ENCODE data around the gene PEBP1.
"Not testable (repeated sequence)": the region's sequence is repeated elsewhere in the genome, so short reads cannot be mapped to it uniquely, and the experiment has no call there.

PEBP1 gene

DNA sequence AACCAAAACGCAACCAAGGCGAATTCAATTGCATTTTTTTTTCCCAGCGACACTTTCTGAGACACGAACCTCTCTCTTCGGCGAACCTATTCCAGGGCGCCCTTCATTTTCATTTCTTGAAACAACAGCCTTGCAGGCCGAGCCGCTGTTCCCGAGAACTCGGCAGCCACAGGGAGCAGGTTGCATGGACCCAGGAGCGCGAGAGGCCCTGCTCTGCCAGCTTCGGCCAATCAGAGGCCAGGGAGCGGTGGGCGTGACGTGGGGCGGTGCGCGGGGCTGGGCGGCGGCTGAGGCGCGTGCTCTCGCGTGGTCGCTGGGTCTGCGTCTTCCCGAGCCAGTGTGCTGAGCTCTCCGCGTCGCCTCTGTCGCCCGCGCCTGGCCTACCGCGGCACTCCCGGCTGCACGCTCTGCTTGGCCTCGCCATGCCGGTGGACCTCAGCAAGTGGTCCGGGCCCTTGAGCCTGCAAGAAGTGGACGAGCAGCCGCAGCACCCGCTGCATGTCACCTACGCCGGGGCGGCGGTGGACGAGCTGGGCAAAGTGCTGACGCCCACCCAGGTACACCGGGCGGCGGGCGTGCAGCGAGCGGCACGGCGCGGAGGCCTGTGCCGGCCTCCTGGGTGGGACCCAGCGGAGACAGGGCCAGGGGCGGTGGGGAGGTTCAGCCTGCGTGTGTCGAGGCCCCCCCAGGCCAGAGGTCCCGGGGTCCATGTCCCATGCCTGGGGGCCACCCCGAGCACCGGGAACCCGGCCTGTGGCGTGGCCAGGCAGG lies at the start of gene PEBP1:
TSS of gene PEBP1 (plus strand) at position 337 of the 771 bp plus-strand sequence. CDS start at position 423, 86 bp downstream.
- peak; percentile 93 for DNase-seq

DNA sequence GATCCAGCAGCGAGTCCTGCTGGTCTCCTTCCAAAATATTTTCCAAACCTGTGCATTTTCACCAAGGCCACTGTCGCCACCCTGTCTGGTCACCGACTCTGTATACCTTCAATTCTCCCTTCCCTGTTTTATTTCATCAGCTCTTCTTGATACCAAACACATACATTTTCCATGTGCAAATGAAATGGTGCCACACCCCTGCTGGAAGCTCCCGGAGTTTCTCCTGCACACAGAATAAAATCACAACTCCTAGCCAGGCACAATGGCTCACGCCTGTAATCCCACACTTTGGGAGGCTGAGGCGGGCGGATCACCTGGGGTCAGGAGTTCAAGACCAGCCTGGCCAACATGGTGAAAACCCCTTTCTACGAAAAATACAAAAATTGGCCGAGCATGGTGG lies 46.1 kb upstream of the PEBP1 start:
- no peak for DNase-seq

DNA sequence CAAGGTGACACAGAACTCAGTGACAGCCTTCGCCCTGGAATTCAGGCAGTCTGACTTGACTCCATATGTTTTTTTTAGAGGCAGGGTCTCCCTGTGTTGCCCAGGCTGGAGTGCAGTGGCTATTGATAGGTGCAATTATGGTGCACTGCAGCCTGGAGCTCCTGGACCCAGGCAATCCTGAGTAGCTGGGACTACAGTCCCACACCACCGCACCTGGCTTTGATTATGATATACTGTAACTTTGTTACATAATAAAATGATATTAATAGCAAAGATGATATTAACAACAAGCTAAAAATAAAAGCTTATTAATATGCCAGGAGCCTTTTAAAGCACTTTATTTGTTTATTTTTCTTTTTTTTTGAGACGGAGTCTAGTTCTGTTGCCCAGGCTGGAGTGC lies 41.9 kb upstream of the PEBP1 start:
- DNase-seq = no peak

DNA sequence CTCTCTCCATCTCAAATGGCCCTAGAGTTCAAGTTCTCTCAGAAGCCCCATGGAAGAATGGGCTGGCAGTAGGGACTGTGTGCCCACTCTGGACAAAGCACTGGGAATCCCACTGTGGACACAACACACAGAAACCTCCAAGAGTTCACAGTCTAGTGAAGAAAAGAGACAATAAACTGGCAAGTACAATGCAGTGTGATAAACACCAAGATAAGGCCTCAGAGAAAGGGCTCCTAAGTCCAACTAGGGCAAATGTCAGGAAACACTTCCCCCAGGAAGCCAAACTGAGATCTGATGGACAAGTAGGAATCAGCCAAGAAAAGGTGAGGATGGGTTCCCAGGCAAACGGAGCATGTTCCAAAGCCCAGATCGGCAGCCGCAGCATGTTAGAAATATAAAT lies 37.5 kb upstream of the PEBP1 start:
- DNase-seq = no peak

DNA sequence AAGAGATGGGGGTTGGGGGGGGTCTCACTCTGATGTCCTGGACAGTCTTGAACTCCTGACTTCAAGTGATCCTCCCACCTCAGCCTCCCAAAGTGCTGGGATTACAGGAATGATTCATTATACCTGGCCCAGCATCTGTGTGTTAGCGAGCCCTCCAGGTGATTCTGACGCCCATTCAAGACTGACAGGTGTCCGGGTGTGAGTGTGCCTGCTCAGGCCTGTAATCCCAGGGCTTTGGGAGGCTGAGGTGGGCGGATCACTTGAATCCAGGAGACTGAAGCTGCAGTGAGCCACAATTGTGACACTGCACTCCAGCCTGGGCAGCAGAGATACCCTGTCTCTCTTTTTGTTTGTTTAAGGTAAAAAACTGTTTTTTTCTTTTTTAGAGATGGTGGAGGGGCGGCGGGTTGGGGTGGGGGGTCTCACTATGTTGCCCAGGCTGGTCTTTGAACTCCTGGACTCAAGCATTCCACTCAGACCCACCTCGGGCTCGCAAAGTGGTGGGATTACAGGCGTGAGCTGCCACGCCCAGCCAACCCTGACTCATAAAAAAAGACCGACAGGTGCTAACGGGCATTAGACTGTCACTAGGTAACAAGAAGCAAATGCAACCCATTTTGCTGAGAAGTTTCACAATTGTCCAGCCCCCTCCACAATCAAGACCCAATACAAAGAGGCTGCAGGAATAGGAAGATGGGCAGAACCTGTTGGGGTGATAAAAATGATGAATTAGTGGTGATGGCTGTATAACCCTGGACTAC lies 36.8 kb upstream of the PEBP1 start:
- DNase-seq = no peak

DNA sequence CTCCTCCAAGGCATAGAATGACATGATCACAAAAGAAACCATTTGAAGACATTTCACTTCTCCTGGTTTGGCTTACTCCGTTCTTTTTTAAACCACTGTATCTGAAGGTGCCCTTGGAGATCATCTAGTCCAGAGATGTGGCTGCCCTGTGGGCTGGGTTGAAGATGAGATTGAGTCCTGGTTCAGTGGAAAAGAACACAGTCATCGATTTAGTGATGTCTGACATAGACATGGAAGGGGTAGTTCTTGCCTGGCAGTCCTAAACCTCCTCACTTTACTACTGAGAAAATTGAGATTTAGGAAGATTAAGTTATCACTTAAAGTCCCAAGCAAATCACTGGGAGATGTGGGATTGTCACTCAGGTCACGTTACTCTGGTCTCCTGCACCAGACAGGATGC lies 34.9 kb upstream of the PEBP1 start:
- DNase-seq = no peak

DNA sequence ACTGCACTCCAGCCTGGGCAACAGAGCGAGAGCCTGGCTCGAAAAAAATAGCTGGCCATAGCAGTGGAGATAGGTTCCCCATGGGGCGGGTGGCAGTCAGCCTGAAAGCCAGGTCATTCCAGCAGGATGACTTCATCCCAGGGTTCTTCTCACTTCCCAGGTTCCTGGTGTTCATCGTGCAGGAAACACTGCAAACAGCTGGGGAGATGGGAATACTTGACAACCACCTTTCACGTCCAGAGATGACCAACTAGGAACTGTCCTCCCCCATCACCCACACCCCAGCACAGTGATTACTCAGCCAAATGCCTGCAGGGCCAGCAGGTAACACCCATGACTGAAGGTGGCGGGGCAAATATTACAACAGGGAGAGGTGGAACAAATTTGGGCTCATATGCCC lies 33.9 kb upstream of the PEBP1 start:
- DNase-seq = no peak

DNA sequence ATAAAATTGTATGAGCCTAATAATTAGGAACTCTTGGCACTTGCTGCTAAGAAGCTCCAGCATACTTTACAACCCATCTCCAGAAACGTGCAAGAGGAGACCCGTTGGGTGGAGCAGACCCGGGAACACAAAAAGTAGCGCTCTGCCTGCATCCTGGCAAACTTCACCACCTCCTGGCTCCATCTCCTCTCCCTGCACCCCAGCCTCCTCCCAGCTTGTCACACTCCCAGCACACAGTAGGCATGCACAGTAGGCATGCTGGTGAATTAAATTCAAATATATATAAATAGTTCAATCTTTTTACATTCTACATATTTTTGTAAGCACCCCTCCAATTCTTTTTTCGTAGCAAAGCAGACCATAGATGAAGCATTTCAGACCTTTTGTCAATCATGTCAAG lies 33.3 kb upstream of the PEBP1 start:
- DNase-seq = no peak

DNA sequence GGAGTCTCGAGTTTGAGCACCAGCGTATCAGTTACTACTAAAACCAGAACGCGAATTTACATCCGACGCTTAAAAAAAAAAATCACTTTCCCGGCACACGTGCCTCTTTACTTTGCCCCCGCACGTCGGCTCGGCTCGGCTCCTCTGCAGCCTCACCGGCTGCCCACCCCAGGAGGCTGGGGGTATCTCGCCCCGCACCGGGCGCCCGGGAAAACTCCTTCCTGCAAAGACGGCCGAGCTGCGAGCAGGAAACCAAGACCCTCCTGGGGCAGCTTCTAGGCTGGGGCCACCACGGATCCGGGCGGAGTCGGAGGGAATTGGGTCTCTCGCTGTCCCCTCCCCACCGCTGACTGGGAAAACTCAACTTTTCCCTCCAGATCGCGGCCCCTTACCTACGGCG lies 32.7 kb upstream of the PEBP1 start:
- peak; percentile 26 for DNase-seq

DNA sequence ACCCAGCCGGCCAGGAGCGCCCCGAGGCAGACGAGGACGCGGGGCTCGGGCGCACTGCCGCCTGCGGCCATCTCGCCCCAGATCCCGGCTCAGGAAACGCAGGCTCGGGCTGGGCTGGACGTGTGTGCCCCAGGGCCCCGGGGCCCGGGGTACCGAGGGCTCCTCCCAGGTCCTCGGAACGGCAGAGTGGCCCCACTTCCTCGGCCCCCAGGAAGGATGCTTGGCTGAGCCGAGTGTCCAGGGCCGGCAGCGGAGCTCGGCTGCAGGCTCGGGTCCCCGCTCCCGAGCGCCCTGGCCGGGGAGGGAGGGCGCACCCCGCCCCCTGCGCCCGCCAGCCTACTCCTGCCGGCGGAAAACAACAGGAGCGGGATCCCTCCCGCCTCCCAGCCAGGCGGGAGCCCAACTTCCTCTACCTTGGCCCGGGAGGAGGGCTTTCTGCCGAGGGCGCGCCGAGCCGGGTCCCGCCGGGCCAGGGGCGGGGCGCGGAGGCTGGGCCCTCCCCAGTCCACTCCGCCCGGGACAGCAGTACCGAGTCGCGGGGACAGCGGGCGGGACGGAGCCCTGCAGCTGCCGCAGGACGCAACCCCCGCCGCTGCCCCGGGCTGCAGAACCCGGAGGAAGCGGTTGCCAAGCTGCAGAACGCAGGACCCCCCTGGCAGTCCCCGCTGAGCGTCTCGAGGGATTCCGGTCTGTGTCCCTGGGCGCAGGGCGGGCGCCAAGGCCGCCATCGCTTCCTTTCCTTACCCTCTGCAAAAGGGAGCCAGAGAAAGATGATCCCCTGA lies 32.1 kb upstream of the PEBP1 start, which contains the start of gene VSIG10:
TSS of gene VSIG10 (minus strand) at position 411 of the 782 bp plus-strand sequence. CDS start at position 71, 340 bp downstream.
- peak; percentile 24 for DNase-seq

DNA sequence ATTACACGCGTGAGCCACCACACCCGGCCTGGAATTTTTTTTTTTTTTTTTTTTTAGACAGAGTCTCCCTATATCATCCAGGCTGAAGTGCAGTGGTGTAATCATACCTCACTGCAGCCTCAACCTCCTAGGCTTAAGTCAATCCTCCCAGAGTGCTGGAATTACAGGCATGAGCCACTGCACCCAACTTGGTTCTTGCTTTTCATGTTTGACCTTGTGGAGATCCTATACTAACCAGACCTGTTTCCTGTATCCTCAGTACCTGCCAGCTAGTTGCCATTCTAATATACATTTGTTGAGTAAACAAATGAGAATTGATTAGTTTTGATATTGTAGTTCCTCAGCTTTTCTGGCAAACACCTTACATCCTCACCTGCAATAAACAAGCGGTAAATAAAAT lies 28.9 kb upstream of the PEBP1 start:
- no peak for DNase-seq

DNA sequence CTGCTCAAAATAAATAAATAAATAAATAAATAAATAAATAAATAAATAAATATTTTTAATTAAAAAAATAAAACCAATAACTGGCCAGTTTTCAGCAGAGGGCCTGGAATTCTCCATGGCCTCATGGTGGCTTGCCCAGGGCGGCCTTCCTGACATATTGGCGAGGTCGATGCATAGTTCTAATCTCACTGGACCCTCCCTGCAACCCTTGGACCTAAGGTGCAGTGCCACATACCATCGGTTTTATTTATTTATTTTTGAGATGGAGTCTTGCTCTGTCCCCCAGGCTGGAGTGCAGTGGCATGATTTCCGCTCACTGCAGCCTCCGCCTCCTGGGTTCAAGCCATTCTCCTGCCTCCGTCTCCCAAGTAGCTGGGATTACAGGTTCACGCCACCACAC lies 28.2 kb upstream of the PEBP1 start:
- no peak for DNase-seq

DNA sequence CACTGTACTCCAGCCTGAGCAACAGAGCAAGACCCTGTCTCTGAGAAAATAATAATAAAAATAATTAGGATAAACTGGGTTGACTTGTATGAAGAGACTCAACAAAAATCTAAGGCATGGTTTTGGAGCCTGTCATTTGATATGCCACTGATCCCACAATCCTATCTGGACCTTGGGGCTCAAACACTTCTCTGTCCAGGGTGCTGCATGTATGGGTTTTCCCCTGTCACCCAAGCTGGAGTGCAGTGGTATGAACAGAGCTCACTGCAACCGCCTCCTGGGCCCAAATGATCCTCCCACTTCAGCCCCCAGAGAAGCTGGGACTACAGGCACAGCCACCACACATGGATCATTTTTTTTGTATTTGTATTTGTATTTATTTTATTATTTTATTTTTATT lies 26.8 kb upstream of the PEBP1 start:
- no peak for DNase-seq

DNA sequence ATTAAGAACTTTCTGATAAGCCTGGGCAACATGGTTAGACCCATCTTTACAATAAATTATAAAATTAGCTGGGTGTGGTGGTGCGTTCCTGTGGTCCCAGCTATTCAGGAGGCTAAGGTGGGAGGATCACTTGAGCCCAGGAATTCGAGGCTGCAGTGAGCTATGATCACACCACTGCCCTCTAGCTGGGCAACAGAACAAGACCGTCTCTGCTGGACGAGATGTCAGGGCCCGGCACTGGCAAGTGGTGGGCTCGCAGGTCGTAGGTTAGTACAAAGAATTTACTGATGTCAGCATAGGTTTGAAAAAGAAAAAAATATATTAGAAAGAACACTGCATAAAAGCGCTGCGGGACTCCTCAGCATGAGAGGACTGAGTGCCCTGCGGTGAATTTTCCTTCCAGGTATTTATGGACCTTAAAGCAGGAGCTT lies 16.5 kb upstream of the PEBP1 start:
- DNase-seq = no peak

DNA sequence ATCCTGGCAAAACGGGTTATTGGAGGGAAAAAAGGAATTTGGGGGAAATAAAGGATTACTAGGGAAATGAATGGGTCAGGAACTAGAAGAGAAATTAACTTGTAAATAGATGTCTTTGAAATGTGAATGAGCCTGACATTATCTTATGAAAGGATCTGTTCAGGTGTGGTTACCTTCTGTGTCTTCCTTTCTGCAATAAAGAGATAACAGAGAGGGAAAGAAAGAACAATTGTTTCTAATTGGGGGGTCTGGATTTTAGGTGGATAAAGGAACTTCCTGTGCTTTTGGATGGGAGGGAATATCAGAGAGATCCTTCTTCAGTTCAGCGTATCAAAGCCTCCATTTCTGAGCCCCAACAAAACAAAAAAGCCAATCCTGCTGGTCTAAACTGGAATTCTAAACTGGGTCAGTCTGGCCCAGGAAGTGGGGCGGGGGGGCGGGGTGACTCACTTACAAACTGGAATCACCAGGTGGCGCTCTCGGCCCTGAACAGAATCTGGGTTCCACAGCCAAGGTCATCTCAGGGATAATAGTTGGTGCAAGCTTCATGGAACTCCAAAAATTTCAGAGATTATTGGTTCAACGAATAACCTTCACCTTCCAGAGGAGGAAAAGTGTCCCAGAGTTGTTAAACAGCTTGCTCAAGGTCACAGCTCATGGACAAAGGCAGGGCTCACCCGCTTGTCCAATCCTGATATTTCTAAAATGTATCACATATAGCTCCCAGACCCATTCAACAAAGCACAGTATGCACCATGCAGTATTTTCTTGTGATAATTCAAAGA lies 15.2 kb upstream of the PEBP1 start:
- peak; percentile 90 for DNase-seq

DNA sequence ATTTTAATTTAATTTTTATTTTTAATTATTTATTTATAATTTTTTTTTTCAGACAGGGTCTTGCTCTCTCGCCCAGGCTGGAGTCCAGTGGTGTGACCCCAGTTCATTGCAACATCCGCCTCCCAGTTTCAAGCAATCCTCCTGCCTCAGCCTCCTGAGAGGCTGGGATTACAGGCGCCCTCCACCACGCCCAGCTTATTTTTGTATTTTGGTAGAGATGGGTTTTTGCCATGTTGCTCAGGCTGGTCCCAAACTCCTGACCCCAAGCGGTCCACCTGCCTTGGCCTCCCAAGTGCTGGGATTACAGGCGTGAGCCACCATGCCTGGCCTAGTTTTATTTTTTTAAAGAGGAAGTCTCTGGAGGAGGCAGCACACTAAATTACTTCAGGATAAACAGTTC lies 13.7 kb upstream of the PEBP1 start:
- no peak for DNase-seq

DNA sequence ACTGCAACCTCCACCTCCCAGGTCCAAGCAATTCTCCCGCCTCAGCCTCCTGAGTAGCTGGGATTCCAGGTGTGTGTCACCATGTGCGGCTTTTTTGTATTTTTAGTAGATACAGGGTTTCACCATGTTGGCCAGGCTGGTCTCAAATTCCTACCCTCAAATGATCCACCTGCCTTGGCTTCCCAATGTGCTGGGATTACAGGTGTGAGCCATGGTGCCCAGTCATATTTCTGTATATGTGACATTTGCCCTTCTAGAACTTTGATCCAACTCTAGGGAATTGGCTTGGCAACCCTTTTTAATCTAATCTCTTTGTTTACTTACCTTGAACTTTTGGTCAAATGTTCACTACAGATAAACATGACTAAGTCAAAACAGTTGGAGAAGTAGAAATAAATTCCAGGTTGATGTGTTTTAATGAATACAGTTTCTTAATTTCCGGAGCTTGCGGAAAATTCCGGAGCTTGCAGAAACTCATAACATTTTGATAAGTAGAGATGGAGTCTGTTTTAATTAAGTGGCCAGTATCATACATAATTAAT lies 11.5 kb upstream of the PEBP1 start:
- no peak for DNase-seq

DNA sequence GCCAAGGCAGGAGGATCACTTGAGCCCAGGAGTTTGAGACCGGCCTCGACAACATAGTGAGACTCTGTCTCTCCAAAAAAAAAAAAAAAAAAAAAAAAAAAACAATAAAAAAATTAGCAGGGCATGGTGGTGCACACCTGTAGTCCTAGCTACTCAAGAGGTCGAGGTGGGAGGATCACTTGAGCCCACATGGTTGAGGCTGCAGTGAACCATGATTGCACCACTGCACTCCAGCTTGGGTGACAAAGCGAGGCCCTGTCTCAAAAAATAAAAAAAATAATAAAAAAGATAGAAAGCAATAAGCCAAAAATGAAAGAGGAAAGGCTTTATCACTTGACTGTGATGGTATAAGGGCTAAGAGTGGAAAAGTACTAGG lies 10.2 kb upstream of the PEBP1 start:
- DNase-seq = no peak

DNA sequence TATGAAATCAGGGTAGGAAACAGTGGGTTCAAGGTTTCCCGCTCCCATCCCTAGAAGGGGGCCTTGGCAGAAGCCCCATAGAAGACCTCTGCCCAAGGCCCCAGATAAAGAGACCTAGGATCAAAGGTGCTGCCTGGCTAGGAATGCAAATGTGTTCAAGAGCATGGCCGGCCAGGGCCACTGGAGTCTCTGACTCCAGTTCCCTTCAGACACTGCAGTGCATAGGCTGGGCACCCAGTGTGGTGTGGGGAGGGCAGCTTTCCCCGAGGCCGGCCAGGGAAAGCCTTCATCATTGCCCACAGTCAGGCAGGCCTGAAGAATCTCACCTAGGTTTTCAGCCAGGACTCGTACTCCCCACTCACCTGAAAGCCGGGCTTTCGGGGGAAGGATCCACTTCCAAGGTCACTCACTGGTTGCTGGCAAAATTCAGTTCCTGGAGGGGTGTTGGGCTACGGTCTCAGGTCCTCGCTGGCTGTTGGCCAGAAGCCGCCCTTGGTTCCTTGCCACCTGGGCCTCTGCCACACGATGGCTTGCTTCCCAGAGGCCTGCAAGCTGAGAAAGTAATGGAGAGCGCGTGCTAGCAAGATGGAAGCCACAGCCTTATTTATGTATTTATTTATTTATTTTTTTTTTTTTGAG lies 9.7 kb upstream of the PEBP1 start:
- DNase-seq = no peak

DNA sequence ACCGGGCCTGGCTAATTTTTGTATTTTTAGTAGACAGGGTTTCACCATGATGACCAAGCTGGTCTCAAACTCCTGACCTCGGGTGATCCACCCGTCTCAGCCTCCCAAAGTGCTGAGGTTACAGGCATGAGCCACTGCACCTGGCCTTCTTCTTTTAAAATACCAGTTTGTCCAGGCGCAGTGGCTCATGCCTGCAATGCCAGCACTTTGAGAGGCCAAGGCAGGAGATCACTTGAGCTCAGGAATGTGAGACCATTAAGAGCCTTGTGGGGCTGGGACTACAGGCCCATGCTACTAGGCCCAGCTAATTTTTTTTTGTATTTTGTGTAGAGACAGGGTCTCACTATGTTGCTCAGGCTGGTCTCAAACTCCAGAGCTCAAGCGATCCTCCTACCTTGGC lies 8.1 kb upstream of the PEBP1 start:
- no peak for DNase-seq

DNA sequence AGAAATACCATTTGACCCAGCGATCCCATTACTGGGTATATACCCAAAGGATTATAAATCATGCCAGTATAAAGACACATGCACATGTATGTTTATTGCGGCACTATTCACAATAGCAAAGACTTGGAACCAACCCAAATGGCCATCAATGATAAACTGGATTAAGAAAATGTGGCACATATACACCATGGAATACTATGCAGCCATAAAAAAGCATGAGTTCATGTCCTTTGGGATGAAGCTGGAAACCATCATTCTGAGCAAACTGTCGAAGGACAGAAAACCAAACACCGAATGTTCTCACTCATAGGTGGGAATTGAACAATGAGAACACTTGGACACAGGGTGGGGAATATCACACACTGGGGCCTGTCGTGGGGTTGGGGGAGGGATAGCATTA lies 6.5 kb upstream of the PEBP1 start:
- DNase-seq = not testable (repeated sequence)

DNA sequence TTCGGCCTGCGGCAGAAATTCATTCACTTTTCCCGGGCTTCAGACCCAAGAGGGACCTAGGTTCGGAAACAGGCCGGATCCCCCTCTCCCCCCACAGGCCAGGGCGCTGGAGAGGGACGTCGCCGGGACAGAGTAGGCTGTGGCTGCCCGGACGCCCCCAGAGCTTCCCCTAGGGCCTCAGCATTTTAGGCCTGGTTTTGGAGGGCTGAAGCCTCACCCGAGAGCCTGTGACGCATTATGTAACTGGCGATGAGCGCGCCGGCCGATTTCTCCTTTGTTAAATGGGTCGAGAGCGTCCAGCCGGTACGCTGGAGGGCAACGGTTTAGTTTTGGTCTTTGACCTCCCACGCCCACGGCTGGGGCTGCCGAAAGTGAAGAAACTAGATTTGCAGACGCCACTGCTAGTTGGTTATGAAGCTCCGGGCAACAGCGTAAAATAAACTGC lies 657 bp downstream of the PEBP1 start:
- peak; percentile 62 for DNase-seq
